D721Med (cell line): ENCODE measurements around the gene LUC7L.
"Not testable (repeated sequence)": the region's sequence is repeated elsewhere in the genome, so short reads cannot be mapped to it uniquely, and the experiment has no call there.

Experiments used
- DNase-seq: peaks from one replicate; pipeline ENCODE4 v3.0.0; 2011; ENCODE audit warnings: low spot score; ENCODE audit not compliant: insufficient read length
- FAIRE-seq: peaks from 2 replicates; lab custom pipeline; 2011; peaks lifted over from hg19 to GRCh38; lab: Jason Lieb, UNC
- TF ChIP-seq, protein P1 (sequence below): IDR thresholded peaks from 2 replicates; pipeline ENCODE4 v1.5.1; 2012; ENCODE audit warnings: mild to moderate bottlenecking, control low read depth; ENCODE audit not compliant: insufficient read depth; ENCODE audit errors: missing control alignments

Gene LUC7L

DNA sequence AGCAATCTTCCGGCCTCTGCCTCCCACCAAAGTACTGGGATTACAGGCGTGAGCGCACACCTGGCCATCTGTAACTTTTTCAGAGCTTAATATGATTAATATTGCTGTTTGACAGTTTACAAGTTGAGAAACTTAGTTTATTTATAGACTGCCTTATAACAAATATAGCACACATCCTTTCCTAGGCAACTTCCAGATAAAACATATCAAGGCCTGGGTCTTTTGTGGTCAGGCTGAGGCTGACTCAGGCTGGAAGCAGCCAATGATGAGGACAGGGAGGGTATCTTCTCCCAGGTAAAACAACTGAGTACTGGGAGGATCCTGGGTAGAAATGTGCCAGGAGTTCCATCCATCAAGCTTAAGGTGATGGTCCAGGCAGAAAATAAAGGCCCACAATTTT is 16.2 kb downstream of the LUC7L start:
- TF ChIP-seq, protein P1, sequence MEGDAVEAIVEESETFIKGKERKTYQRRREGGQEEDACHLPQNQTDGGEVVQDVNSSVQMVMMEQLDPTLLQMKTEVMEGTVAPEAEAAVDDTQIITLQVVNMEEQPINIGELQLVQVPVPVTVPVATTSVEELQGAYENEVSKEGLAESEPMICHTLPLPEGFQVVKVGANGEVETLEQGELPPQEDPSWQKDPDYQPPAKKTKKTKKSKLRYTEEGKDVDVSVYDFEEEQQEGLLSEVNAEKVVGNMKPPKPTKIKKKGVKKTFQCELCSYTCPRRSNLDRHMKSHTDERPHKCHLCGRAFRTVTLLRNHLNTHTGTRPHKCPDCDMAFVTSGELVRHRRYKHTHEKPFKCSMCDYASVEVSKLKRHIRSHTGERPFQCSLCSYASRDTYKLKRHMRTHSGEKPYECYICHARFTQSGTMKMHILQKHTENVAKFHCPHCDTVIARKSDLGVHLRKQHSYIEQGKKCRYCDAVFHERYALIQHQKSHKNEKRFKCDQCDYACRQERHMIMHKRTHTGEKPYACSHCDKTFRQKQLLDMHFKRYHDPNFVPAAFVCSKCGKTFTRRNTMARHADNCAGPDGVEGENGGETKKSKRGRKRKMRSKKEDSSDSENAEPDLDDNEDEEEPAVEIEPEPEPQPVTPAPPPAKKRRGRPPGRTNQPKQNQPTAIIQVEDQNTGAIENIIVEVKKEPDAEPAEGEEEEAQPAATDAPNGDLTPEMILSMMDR: no peak
- DNase-seq (no peak), FAIRE-seq (no peak)

DNA sequence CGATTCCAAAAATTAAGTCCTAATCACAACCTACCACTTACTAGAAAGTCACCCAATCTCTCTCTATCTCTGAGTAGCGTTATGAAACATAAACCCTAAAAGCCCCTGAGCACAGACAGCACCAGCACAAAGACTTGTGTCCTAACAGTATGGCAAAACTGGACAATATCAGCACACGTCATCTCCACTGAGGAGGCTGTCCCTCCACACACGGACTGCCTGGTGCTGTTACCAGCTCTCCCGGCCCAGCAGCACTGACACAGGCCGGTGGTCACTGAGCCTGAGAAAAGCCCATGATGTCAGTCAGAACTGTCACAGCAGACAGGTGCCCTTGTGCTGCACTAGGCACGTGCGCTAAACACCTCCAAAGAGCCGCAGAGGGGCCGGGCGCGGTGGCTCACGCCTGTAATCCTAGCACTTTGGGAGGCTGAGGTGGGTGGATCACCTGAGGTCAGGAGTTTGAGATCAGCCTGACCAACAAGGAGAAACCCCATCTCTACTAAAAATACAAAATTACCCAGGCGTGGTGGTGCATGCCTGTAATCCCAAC is 17.5 kb downstream of the LUC7L start:
- not testable (repeated sequence) for DNase-seq, FAIRE-seq

GRCh38 chr16:209359-209758 is 19.9 kb downstream of the LUC7L start:
- FAIRE-seq, DNase-seq: not testable (repeated sequence)

DNA sequence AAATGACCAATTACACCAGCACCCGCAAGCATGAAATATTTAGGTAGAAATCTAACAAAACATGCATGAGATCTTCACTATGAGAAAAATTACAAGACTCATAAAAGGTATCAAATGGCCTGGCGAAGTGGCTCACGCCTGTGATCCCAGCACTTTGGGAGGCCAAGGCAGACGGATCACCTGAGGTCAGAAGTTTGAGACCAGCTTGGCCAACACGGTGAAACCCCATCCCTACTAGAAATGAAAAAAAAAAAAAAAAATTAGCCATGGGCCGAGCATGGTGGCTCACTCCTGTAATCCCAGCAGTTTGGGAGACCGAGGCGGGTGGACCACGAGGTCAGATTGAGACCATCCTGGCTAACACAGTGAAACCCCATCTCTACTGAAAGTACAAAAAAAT is 25.2 kb downstream of the LUC7L start:
- not testable (repeated sequence) for FAIRE-seq

DNA sequence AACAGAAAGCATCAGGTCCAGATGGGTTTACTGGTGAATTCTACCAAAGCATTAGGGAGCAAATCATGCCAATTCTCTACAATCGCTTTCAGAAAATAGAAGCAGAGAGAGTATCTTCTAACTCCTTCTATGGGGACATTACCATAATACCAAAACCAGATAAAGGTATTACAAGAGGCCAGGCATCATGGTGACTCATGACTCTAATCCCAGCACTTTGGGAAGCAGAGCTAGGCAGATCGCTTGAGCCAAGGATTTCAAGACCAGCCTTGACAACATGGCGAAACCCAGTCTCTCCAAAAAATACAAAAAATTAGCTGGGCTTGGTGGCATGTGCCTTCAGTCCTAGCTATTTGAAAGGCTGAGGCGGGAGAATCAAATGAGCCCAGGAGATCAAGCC is 26.0 kb downstream of the LUC7L start:
- FAIRE-seq (no peak), DNase-seq (no peak)
- TF ChIP-seq, protein P1: no peak

More for the DNA sequence above, 25.2 kb downstream of the LUC7L start:
- DNase-seq: not testable (repeated sequence)

DNA sequence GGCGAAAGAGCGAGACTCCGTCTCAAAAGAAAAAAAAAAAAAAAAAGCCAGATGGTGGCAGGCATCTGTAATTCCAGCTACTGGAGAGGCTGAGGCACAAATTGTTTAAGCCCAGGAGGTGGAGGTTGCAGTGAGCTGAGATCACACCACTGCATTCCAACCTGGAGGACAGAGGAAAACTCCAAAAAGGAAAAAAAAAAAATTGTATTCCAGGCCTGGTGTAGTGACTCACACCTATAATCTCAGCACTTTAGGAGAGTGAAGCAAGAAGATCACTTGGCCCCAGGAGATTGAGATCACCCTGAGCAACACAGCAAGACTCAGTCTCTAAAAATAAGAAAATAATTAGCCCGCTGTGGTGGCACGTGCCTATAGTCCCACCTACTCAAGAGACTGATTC is 28.9 kb downstream of the LUC7L start:
- DNase-seq (no peak), FAIRE-seq (no peak)
- TF ChIP-seq, protein P1: no peak

GRCh38 chr16:194516-194915 is 34.7 kb downstream of the LUC7L start:
- DNase-seq: no peak

DNA sequence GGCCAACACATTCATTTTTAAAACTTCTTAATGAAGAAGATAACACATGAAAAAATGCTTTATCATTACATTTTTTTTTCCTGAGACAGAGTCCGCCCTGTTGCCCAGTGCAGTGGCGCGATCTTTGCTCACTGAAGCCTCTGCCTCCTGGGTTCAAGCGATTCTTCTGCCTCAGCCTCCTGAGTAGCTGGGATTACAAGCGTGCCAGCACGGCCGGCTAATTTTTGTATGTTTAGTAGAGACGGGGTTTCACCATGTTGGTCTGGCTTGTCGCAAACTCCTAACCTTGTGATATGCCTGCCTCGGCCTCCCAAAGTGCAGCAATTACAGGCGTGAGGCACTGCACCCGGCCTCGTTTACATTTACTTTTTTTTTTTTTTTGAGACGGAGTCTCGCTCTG is 35.8 kb downstream of the LUC7L start:
- TF ChIP-seq, protein P1: no peak
- FAIRE-seq (no peak), DNase-seq (no peak)

More at GRCh38 chr16:194516-194915, 34.7 kb downstream of the LUC7L start:
- FAIRE-seq: no peak
- TF ChIP-seq, protein P1: no peak

- FAIRE-seq: no peak
- TF ChIP-seq, protein P1: no peak
Observed at GRCh38 chr16:192686-193085, 36.6 kb downstream of the LUC7L start.

More at GRCh38 chr16:192686-193085, 36.6 kb downstream of the LUC7L start:
- DNase-seq: no peak
